Lung (tissue), 12 donors: Measurements from ENCODE around the gene CNP. TPM values are rescaled to one million over a fixed set of nuclear protein-coding genes. Genes with fewer than 3 reads are reported as not detected.

Experiments used
- ATAC-seq: fragments of 200-7000 bp; cut with Tn5 transposase; one replicate; pipeline ENCODE4 v1.9.1; 2020; ENCODE audit warnings: moderate number of reproducible peaks; ENCODE audit not compliant: insufficient read depth, low FRiP score
- DNase-seq, 3 donors: peaks; one replicate each; pipeline ENCODE4 v3.0.0-alpha.2; 2013 to 2017
- H3K27ac ChIP-seq, 2 donors: one replicate each; pipeline ENCODE4 v1.5.1; 2013; ENCODE audit warnings: mild to moderate bottlenecking in 2 of 2, moderate library complexity in 2 of 2, control low read depth in 1 of 2, inconsistent platforms in 1 of 2, low read depth in 1 of 2, low read length in 1 of 2
- H3K27me3 ChIP-seq, 3 donors: one replicate each; pipeline ENCODE4 v1.5.1; 2013; ENCODE audit warnings: low read length in 2 of 3; ENCODE audit not compliant: control insufficient read depth in 3 of 3, insufficient read depth in 3 of 3
- H3K36me3 ChIP-seq, 4 donors: one replicate each; pipeline ENCODE4 v1.5.1; 2013; ENCODE audit warnings: low read length in 4 of 4, mild to moderate bottlenecking in 1 of 4, moderate library complexity in 1 of 4; ENCODE audit not compliant: control insufficient read depth in 4 of 4, insufficient read depth in 4 of 4
- H3K4me1 ChIP-seq, 5 donors: one replicate each; pipeline ENCODE4 v1.5.1; 2013; ENCODE audit warnings: low read length in 5 of 5, mild to moderate bottlenecking in 2 of 5, moderate library complexity in 1 of 5; ENCODE audit not compliant: control insufficient read depth in 5 of 5, insufficient read depth in 5 of 5
- H3K4me3 ChIP-seq: one replicate; pipeline ENCODE4 v1.5.1; 2013; ENCODE audit warnings: mild to moderate bottlenecking, control low read depth, moderate library complexity
- H3K9ac ChIP-seq, 2 donors: one replicate each; pipeline ENCODE4 v1.5.1; 2013; ENCODE audit warnings: low read length in 2 of 2, control low read depth in 1 of 2; ENCODE audit not compliant: insufficient read depth in 1 of 2
- H3K9me3 ChIP-seq, 4 donors: one replicate each; pipeline ENCODE4 v1.5.1; 2013; ENCODE audit warnings: low read length in 3 of 4, mild to moderate bottlenecking in 1 of 4, moderate library complexity in 1 of 4; ENCODE audit not compliant: control insufficient read depth in 4 of 4, insufficient read depth in 3 of 4
- WGBS, 2 donors: extraction: QIAGEN DNeasy Blood & Tissue Kit; methylation state at CpG; one replicate each; pipeline ENCODE4 v1.1.7; 2013; 5-methylcytosine and 5-hydroxymethylcytosine counted together
- polyA plus RNA-seq, 2 donors: library from polyadenylated mRNA; stranded (reverse); fragments of 200-250 nt; gene quantifications; one replicate each; pipeline ENCODE4 v1.2.1, GENCODE V29; 2013
- total RNA-seq, 2 donors: library from RNA; depleted of rRNA in 1 of 2; stranded (reverse); fragments of >200 nt in 1 of 2; gene quantifications; one replicate each; pipeline ENCODE4 v1.2.1, GENCODE V29; 2014 to 2021
- TF ChIP-seq, protein P1 (sequence below): IDR thresholded peaks from 2 replicates; pipeline ENCODE4 v1.5.1; 2012; ENCODE audit warnings: mild to moderate bottlenecking; ENCODE audit errors: control extremely low read depth, extremely low read depth
- donor health status: control.
- donor health status: control.
- donor health status: Bipolar disorder and iron deficiency.
- donor health status: healthy.
- donor health status: DM: yes; HTN: yes; CAD: no.

The CNP gene
- total and polyA plus RNA-seq, 4 donors = 32.3 to 53.5 (median 33.9) TPM

DNA sequence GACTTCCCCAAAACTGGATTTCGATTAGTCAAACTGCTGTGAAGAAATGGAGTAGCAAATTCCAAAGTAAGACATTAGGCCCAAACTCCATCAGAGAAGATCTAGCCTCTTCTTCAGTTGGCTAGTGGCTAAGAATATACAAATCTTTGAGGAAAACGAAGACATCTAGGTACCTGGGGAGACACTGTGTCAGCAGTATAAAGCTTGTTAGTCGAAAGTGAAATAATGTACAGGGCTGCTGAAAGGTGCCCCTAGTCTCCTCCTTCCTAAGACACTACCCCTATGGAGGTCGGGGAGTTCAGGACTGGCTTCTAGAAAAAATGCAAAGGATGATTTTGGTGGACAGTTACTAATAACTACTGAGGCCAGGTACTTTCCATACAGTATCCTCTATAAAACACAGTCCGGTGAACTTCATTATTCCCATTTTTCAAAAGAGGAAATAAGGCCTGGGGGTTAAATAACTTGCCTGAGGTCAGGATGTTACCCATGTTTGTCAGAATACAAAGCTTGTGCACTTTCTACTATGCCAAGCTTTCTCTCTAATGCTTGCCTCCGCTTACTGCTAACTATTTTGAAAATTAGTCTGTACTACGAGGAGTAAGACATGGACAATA lies 35.7 kb downstream of the CNP start:
- H3K27ac ChIP-seq = no peak overlapping the region
- H3K9me3 ChIP-seq = no peaks in the 10 kb centered on the region
- no peaks in the 10 kb centered on the region for H3K27me3 ChIP-seq
- DNase-seq = no peak
- peak overlapping the region in 1 of 2 donors; percentile 34 for H3K9ac ChIP-seq
- ATAC-seq = no peak
- WGBS, 2 donors = 80 to 89% methylated on average over 7 of the region's 7 CpGs
- H3K4me1 ChIP-seq = peaks cover 0 to 5% (median 0%) of the 10 kb centered on the region in 5 donors
- peaks cover 17 to 37% (median 32%) of the 10 kb centered on the region in 4 donors for H3K36me3 ChIP-seq
- H3K4me3 ChIP-seq = no peak overlapping the region
- TF ChIP-seq, protein P1, sequence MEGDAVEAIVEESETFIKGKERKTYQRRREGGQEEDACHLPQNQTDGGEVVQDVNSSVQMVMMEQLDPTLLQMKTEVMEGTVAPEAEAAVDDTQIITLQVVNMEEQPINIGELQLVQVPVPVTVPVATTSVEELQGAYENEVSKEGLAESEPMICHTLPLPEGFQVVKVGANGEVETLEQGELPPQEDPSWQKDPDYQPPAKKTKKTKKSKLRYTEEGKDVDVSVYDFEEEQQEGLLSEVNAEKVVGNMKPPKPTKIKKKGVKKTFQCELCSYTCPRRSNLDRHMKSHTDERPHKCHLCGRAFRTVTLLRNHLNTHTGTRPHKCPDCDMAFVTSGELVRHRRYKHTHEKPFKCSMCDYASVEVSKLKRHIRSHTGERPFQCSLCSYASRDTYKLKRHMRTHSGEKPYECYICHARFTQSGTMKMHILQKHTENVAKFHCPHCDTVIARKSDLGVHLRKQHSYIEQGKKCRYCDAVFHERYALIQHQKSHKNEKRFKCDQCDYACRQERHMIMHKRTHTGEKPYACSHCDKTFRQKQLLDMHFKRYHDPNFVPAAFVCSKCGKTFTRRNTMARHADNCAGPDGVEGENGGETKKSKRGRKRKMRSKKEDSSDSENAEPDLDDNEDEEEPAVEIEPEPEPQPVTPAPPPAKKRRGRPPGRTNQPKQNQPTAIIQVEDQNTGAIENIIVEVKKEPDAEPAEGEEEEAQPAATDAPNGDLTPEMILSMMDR = no peak

DNA sequence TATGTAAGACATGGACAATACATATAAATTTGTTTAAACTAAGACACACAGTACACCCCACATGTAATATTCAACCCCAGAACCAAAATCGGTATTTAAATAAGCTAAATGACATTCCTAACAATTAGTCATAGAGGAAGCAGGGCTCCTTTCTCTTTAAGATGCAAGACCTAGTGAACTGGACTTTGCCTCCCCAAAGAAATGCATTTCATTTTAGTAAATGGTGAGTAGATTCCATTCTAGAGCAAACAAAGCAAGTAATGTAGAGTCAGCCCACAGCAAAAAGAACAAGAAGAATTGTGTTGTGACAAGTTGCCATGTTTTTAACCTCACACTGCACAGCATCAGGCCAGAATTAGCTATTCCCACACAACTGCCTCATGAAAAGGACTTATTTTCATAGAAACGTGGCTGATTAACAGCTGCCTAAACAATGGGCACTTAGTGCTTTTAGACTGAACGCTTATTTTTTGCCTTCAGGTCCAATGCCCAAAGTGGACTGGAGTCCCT lies 36.3 kb downstream of the CNP start:
- 86 to 92% methylated on average over 3 of the region's 3 CpGs for WGBS, 2 donors
- no peaks in the 10 kb centered on the region for H3K27me3 ChIP-seq
- H3K36me3 ChIP-seq = peaks cover 11 to 32% (median 29%) of the 10 kb centered on the region in 4 donors
- H3K9ac ChIP-seq = no peak overlapping the region
- TF ChIP-seq, protein P1 = no peak
- no peak overlapping the region for H3K27ac ChIP-seq
- no peak for ATAC-seq
- H3K4me3 ChIP-seq = no peak overlapping the region
- H3K4me1 ChIP-seq = peaks cover 0 to 5% (median 0%) of the 10 kb centered on the region in 5 donors
- no peaks in the 10 kb centered on the region for H3K9me3 ChIP-seq
- DNase-seq = no peak

DNA sequence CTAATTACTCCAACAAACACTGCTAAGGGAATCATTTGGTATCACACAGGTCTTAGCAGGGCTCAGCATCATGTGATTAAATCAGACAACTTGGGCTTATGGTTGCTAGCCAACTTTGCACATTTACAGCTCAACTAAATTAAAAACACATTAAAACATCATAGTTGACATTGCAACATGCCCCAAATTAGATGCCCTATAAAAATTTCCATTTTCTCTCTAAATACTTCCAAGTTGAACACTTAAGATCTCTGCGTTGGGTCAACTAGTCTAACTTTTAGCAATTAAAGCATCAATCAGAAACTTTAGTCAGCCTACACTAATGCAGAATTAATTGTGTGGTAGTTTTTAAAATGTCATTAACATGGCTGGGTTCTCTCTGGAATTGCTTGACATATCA lies 38.6 kb downstream of the CNP start:
- no peak overlapping the region for H3K27ac ChIP-seq
- peaks cover 0 to 7% (median 0%) of the 10 kb centered on the region in 5 donors for H3K4me1 ChIP-seq
- 84 to 86% methylated on average over 1 of the region's 1 CpG for WGBS, 2 donors
- DNase-seq = no peak
- H3K36me3 ChIP-seq = peaks cover 4 to 31% (median 19%) of the 10 kb centered on the region in 4 donors
- TF ChIP-seq, protein P1 = no peak
- H3K9me3 ChIP-seq = no peaks in the 10 kb centered on the region
- ATAC-seq = no peak
- no peak overlapping the region for H3K4me3 ChIP-seq
- no peak overlapping the region for H3K9ac ChIP-seq
- no peaks in the 10 kb centered on the region for H3K27me3 ChIP-seq
